ENCODE measurements around the gene RASSF8.

- TF ChIP-seq CTCF (IDR thresholded peaks at IDR 0.05) (no peak), POLR2A (IDR thresholded peaks at IDR 0.05) (no peak)
Observed at GRCh38 chr12:25984759-25985158, 26.3 kb downstream of the RASSF8 start.

All from esophagus squamous epithelium (tissue), 4 donors.